HepG2 (cell line): ENCODE measurements around the gene TPRG1L.

Experiments used
- EZH2 ChIP-seq: conservative IDR thresholded peaks from 2 replicates; pipeline ENCODE4 v1.6.1; 2012; ENCODE audit warnings: mild to moderate bottlenecking, low read depth, low read length, moderate library complexity
- NFIB ChIP-seq: sonication (generic); formaldehyde crosslinking; IDR thresholded peaks from 2 replicates; pipeline ENCODE4 v1.9.0; 2021; ENCODE audit warnings: missing genetic modification reagents, mild to moderate bottlenecking, borderline replicate concordance
- POLR2A ChIP-seq, 2 experiments: IDR thresholded peaks; 2 replicates each; pipeline ENCODE4 v1.6.1; 2011; ENCODE audit warnings: low read depth in 2 of 2, low read length in 2 of 2, mild to moderate bottlenecking in 1 of 2, moderate library complexity in 1 of 2; ENCODE audit not compliant: insufficient read depth in 1 of 2
- SIN3B ChIP-seq: fragments of 150-350 bp; IDR thresholded peaks from 2 replicates; pipeline ENCODE4 v1.6.1; 2014; ENCODE audit warnings: low read length
- YY1 ChIP-seq: IDR thresholded peaks from 2 replicates; pipeline ENCODE4 v1.6.1; 2011; ENCODE audit warnings: low read length, low read depth, moderate library complexity, mild to moderate bottlenecking; ENCODE audit not compliant: insufficient read depth, insufficient replicate concordance
- ZNF292 ChIP-seq: sonication (generic); formaldehyde crosslinking; IDR thresholded peaks from 2 replicates; pipeline ENCODE4 v1.8.1; 2022; ENCODE audit warnings: mild to moderate bottlenecking, low read depth, missing genetic modification reagents, borderline replicate concordance

- TF ChIP-seq EZH2 (no peak), NFIB (CRISPR knock-in tag) (no peak), ZNF292 (no peak), SIN3B (no peak), YY1 (no peak), POLR2A (IDR thresholded peaks at IDR 0.05; ENCODE audit: insufficient read depth in 1 of 2, low read depth in 2 of 2, low read length in 2 of 2) (no peak)
Measured at GRCh38 chr1:3642919-3643675, 18.3 kb downstream of the TPRG1L start.
